Natural killer cell (primary cell): Measurements from ENCODE around the gene FGF2. TPM values are rescaled to one million over a fixed set of nuclear protein-coding genes. Genes with fewer than 3 reads are reported as not detected.

Experiments used
- ATAC-seq, 3 donors: fragments of 150-1000 bp in 2 of 3; fragments of 200-7000 bp in 1 of 3; cut with Tn5 transposase; 1 replicate in 1 of 3; 2 replicates in 2 of 3; pipeline ENCODE4 v1.10.0; 2021; ENCODE audit warnings: mild to moderate bottlenecking in 2 of 3, moderate library complexity in 2 of 3
- DNase-seq, 2 donors: peaks; one replicate each; pipeline versions ENCODE4 v3.0.0 to v3.0.0-alpha.2; 2013 to 2021; ENCODE audit warnings: mixed read lengths in 1 of 2
- H3K27ac ChIP-seq: one replicate; pipeline ENCODE4 v1.5.1; 2013; ENCODE audit warnings: mild to moderate bottlenecking, low read length
- H3K27me3 ChIP-seq: one replicate; pipeline ENCODE4 v1.6.1; 2013; ENCODE audit warnings: low read length; ENCODE audit not compliant: control insufficient read depth, insufficient read depth
- H3K36me3 ChIP-seq: one replicate; pipeline ENCODE4 v1.6.1; 2013; ENCODE audit warnings: low read length; ENCODE audit not compliant: control insufficient read depth, insufficient read depth
- H3K4me1 ChIP-seq: one replicate; pipeline ENCODE4 v1.6.1; 2013; ENCODE audit warnings: low read length; ENCODE audit not compliant: control insufficient read depth, insufficient read depth
- H3K4me3 ChIP-seq: one replicate; pipeline ENCODE4 v1.5.1; 2013; ENCODE audit warnings: low read length
- H3K9me3 ChIP-seq: one replicate; pipeline ENCODE4 v1.6.1; 2013; ENCODE audit warnings: low read length; ENCODE audit not compliant: control insufficient read depth, insufficient read depth
- H3K27ac Mint-ChIP-seq, 2 donors: one replicate each; pipeline ENCODE4 v1.8.0; 2022; ENCODE audit warnings: mild to moderate bottlenecking in 2 of 2, mixed read lengths in 2 of 2, moderate library complexity in 1 of 2
- H3K27me3 Mint-ChIP-seq, 2 donors: one replicate each; pipeline ENCODE4 v1.8.0; 2022; ENCODE audit warnings: low read depth in 2 of 2, mixed read lengths in 2 of 2
- H3K36me3 Mint-ChIP-seq: one replicate; pipeline ENCODE4 v1.8.0; 2022; ENCODE audit warnings: mixed read lengths
- H3K4me1 Mint-ChIP-seq, 2 donors: one replicate each; pipeline ENCODE4 v1.8.0; 2022; ENCODE audit warnings: mixed read lengths in 2 of 2
- H3K4me3 Mint-ChIP-seq: one replicate; pipeline ENCODE4 v1.8.0; 2022; ENCODE audit warnings: mild to moderate bottlenecking, moderate library complexity, mixed read lengths
- H3K9me3 Mint-ChIP-seq, 2 donors: one replicate each; pipeline ENCODE4 v1.8.0; 2022; ENCODE audit warnings: mixed read lengths in 2 of 2
- WGBS: methylation state at CpG from one replicate; pipeline ENCODE4 v1.1.7; 2013; ENCODE audit warnings: missing lambda C conversion rate; ENCODE audit not compliant: insufficient coverage; 5-methylcytosine and 5-hydroxymethylcytosine counted together
- intact Hi-C: fragments of 100-400 bp; cut with micrococcal nuclease; formaldehyde crosslinking; loops from one replicate; pipeline ENCODE4 v1.14.2; 2022
- total RNA-seq, 4 donors: library from RNA; stranded (reverse); fragments of 120-200 nt in 1 of 4; gene quantifications; one replicate each; pipeline versions ENCODE4 v1.2.3 to v1.2.4, GENCODE V29; 2013 to 2022
- TF ChIP-seq, protein P1 (sequence below): fragments of 200-600 bp; IDR thresholded peaks from one replicate; pipeline ENCODE4 v1.8.0; 2022; ENCODE audit warnings: antibody characterized with exemption

The FGF2 gene
- total RNA-seq, 3 donors from 2014 or later (not counting 1 experiment from before 2014, with no cell fraction given) = not detected

DNA sequence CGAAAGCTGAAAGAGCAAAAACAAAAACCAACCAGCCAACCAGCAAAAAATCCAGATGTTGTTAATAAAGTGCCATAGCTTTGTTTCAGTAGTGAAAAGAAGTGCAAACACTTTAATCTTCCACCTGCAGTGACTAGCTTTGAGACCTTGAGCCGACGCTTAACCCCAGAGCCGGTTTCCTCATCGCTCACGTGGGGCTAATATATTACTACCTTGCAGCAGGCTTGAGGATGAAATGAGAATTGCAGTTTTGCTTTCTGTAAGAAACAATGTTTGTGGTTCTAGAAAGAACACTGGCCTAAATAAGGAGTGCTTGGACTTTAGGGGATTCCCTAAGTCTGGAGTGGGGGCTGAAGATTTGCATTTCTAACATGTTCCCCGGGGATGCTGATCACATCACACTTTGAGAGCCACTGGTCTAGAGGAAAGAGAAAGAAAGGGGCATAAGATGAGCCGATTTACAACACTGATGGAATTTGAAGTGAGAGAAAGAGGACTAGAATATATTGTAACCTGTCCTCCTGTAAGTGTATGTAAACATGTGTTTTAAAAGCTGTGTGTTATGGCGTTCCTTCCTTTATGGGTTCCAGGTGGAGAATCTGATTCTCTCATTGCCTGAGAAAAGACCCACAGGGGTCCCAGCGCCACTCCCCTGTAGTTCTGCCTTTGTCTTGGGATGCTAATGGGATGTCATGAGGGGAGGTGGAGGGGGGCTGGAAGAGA, 1.4 kb downstream of the FGF2 start:
- peak; percentile 72 to 77 (median 76) for ATAC-seq
- Histone ChIP-seq H3K4me3 (peak overlapping the region; percentile 43), H3K27me3 (peaks cover 39% of the 10 kb centered on the region), H3K36me3 (no peaks in the 10 kb centered on the region), H3K27ac (no peak overlapping the region), H3K9me3 (no peaks in the 10 kb centered on the region), H3K4me1 (peaks cover 14% of the 10 kb centered on the region)
- Mint-ChIP-seq H3K4me3 (peak overlapping the region; percentile 72), H3K27me3 (peaks cover 60 to 63% of the 10 kb centered on the region in 2 donors), H3K27ac (peak overlapping the region; percentile 1 to 59), H3K9me3 (no peaks in the 10 kb centered on the region), H3K36me3 (peaks cover 15% of the 10 kb centered on the region), H3K4me1 (peaks cover 15 to 29% of the 10 kb centered on the region in 2 donors)
- intact Hi-C loops = loop anchor here (5.0 kb wide), 1 partner anchor 66 kb away; no protein-coding TSS in a partner anchor
- DNase-seq = peak; percentile 18 to 65
- TF ChIP-seq, protein P1, sequence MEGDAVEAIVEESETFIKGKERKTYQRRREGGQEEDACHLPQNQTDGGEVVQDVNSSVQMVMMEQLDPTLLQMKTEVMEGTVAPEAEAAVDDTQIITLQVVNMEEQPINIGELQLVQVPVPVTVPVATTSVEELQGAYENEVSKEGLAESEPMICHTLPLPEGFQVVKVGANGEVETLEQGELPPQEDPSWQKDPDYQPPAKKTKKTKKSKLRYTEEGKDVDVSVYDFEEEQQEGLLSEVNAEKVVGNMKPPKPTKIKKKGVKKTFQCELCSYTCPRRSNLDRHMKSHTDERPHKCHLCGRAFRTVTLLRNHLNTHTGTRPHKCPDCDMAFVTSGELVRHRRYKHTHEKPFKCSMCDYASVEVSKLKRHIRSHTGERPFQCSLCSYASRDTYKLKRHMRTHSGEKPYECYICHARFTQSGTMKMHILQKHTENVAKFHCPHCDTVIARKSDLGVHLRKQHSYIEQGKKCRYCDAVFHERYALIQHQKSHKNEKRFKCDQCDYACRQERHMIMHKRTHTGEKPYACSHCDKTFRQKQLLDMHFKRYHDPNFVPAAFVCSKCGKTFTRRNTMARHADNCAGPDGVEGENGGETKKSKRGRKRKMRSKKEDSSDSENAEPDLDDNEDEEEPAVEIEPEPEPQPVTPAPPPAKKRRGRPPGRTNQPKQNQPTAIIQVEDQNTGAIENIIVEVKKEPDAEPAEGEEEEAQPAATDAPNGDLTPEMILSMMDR = no peak
- WGBS = 13% methylated on average over 9 of the region's 10 CpGs

DNA sequence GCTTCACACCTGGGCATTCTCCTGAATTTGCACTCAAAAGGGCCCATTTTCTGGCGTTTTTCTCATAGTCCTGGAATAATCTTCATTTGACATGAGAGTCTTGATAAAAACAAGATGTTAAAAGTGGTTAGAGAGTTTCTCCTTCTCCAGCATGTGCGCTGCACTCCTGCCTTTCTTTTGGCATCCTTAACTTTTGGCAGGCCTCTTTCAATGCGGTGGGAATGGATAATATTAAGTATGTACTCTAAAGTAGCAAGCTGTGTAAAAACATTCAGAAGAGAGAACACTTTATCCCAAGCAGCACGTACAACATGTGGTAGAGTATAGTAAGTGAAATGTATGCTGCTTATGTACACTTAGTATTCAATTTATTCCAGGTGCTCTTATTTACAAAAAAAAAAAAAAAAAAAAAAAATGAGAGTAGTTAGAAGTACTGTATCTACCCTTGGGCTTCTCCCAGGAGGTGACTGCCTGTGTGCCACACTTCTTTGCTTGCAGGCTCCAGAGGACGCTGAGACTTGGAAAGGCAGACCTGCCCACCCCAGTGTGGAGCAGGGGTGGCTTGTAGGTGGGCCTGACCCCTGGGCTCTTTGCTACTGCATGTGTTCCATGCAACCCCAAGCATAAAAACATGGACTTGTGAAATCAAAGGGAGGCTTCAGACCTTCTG, 3.9 kb downstream of the FGF2 start:
- H3K36me3 ChIP-seq = no peaks in the 10 kb centered on the region
- H3K27me3 Mint-ChIP-seq = peaks cover 49 to 51% of the 10 kb centered on the region in 2 donors
- H3K27ac Mint-ChIP-seq = no peak overlapping the region
- H3K9me3 ChIP-seq = no peaks in the 10 kb centered on the region
- H3K9me3 Mint-ChIP-seq = no peaks in the 10 kb centered on the region
- H3K4me3 Mint-ChIP-seq = no peak overlapping the region
- 96% methylated on average over 3 of the region's 5 CpGs for WGBS
- ATAC-seq = no peak
- no peak overlapping the region for H3K4me3 ChIP-seq
- H3K36me3 Mint-ChIP-seq = peaks cover 15% of the 10 kb centered on the region
- peaks cover 14% of the 10 kb centered on the region for H3K4me1 ChIP-seq
- TF ChIP-seq, protein P1 = no peak
- H3K4me1 Mint-ChIP-seq = peaks cover 15 to 20% of the 10 kb centered on the region in 2 donors
- peaks cover 39% of the 10 kb centered on the region for H3K27me3 ChIP-seq
- intact Hi-C loops = no loop called here
- no peak for DNase-seq
- H3K27ac ChIP-seq = no peak overlapping the region

- H3K4me1 ChIP-seq = peaks cover 14% of the 10 kb centered on the region
- intact Hi-C loops = no loop called here
- ATAC-seq (no peak), DNase-seq (no peak)
- Mint-ChIP-seq H3K9me3 (no peaks in the 10 kb centered on the region), H3K4me1 (peaks cover 15 to 17% of the 10 kb centered on the region in 2 donors), H3K4me3 (no peak overlapping the region), H3K27me3 (peaks cover 44 to 49% of the 10 kb centered on the region in 2 donors), H3K27ac (no peak overlapping the region), H3K36me3 (peaks cover 15% of the 10 kb centered on the region)
- H3K9me3 ChIP-seq = no peaks in the 10 kb centered on the region
- H3K27me3 ChIP-seq = peaks cover 39% of the 10 kb centered on the region
- no peaks in the 10 kb centered on the region for H3K36me3 ChIP-seq
- H3K4me3 ChIP-seq = no peak overlapping the region
- no peak overlapping the region for H3K27ac ChIP-seq
- WGBS = 92% methylated on average over 5 of the region's 6 CpGs
- TF ChIP-seq, protein P1 = no peak
Observed at GRCh38 chr4:122831515-122832196, 5.0 kb downstream of the FGF2 start.
